ENCODE measurements around the gene PRADC1.
A peak's percentile ranks its signal among the peaks of the same experiment; 100 is the strongest.

PRADC1 gene

GRCh38 chr2:73235315-73236028 lies 2.4 kb upstream of the PRADC1 start:
- no peak for DNase-seq (ENCODE audit: low spot score)

- peak; percentile 90 for DNase-seq (ENCODE audit: low spot score)
Observed at GRCh38 chr2:73233932-73234832, 1.1 kb upstream of the PRADC1 start, which contains the start of gene CCT7. Gene CCT7, plus strand, starts transcription at chr2:73234308. Its CDS starts 71 bp downstream, at chr2:73234379.

GRCh38 chr2:73232403-73233153 lies 461 bp downstream of the PRADC1 start:
- DNase-seq (ENCODE audit: low spot score), result peak; percentile 44

- no peak for DNase-seq (ENCODE audit: low spot score)
Observed at GRCh38 chr2:73228631-73229030, 4.4 kb downstream of the PRADC1 start.

GRCh38 chr2:73227086-73227485 lies 6.0 kb downstream of the PRADC1 start:
- no peak for DNase-seq (ENCODE audit: low spot score)

- no peak for DNase-seq (ENCODE audit: low spot score)
Observed at GRCh38 chr2:73225513-73226360, 7.3 kb downstream of the PRADC1 start.

- no peak for DNase-seq (ENCODE audit: low spot score)
Observed at GRCh38 chr2:73223821-73224220, 9.2 kb downstream of the PRADC1 start.

- no peak for DNase-seq (ENCODE audit: low spot score)
Observed at GRCh38 chr2:73218298-73218697, 14.7 kb downstream of the PRADC1 start.

GRCh38 chr2:73217826-73218225 lies 15.2 kb downstream of the PRADC1 start:
- no peak for DNase-seq (ENCODE audit: low spot score)

GRCh38 chr2:73217160-73217559 lies 15.9 kb downstream of the PRADC1 start:
- DNase-seq (ENCODE audit: low spot score), result no peak

- DNase-seq (ENCODE audit: low spot score), result no peak
Observed at GRCh38 chr2:73215254-73215653, 17.8 kb downstream of the PRADC1 start.

- peak; percentile 91 for DNase-seq (ENCODE audit: low spot score)
Observed at GRCh38 chr2:73214120-73215035, 18.7 kb downstream of the PRADC1 start, which contains the start of gene SMYD5. Gene SMYD5, plus strand, starts transcription at chr2:73214245. Its CDS starts 22 bp downstream, at chr2:73214267.

- peak; percentile 85 for DNase-seq (ENCODE audit: low spot score)
Observed at GRCh38 chr2:73212448-73213176, 20.4 kb downstream of the PRADC1 start.

GRCh38 chr2:73212098-73212447 lies 21.0 kb downstream of the PRADC1 start:
- DNase-seq (ENCODE audit: low spot score), result no peak

GRCh38 chr2:73210696-73211095 lies 22.3 kb downstream of the PRADC1 start:
- DNase-seq (ENCODE audit: low spot score), result no peak

- DNase-seq (ENCODE audit: low spot score), result no peak
Observed at GRCh38 chr2:73210019-73210418, 23.0 kb downstream of the PRADC1 start.

- DNase-seq (ENCODE audit: low spot score), result no peak
Observed at GRCh38 chr2:73208258-73208657, 24.8 kb downstream of the PRADC1 start.

GRCh38 chr2:73205611-73206010 lies 27.4 kb downstream of the PRADC1 start:
- DNase-seq (ENCODE audit: low spot score), result no peak

GRCh38 chr2:73203055-73203681 lies 29.9 kb downstream of the PRADC1 start:
- no peak for DNase-seq (ENCODE audit: low spot score)
